GM13977 (cell line): ENCODE measurements around the gene RPS6KB2.
"Not testable (repeated sequence)": the region's sequence is repeated elsewhere in the genome, so short reads cannot be mapped to it uniquely, and the experiment has no call there.

Experiments used
- DNase-seq: peaks from one replicate; pipeline ENCODE4 v3.0.0; 2012; ENCODE audit warnings: low spot score
- in situ Hi-C: fragments of 300-500 bp; cut with MboI; formaldehyde crosslinking; loops from one replicate; pipeline ENCODE4 v1.12.0; 2022; ENCODE audit warnings: low sequenced_read_pairs, low pct_unique_long_range_greater_than_20kb, mixed read lengths, inconsistent platforms; ENCODE audit not compliant: unreplicated experiment
- TF ChIP-seq, protein P1 (sequence below): IDR thresholded peaks from 2 replicates; pipeline ENCODE4 v1.5.1; 2012; ENCODE audit warnings: mild to moderate bottlenecking, control low read depth; ENCODE audit not compliant: insufficient read depth; ENCODE audit errors: extremely low read depth, missing control alignments

RPS6KB2 gene

DNA sequence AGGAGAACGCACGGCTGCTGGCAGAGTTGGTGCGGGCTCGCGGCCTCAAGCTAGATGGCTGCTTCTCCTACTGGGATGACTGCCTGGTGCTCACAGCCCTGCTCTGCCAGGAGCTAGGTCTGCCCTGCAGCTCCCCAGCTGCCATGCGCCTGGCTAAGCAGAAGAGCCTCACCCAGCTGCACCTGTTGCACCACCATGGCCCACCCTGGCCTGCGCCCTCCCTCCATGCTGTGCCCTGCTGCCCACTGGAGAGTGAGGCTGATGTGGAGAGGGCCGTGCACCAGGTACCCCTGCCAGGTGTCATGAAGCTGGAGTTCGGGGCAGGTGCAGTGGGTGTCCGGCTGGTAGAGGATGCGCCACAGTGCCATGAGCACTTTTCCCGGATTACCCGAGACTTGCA is 4.8 kb upstream of the RPS6KB2 start:
- in situ Hi-C loops: no loop called here
- no peak for DNase-seq
- TF ChIP-seq, protein P1, sequence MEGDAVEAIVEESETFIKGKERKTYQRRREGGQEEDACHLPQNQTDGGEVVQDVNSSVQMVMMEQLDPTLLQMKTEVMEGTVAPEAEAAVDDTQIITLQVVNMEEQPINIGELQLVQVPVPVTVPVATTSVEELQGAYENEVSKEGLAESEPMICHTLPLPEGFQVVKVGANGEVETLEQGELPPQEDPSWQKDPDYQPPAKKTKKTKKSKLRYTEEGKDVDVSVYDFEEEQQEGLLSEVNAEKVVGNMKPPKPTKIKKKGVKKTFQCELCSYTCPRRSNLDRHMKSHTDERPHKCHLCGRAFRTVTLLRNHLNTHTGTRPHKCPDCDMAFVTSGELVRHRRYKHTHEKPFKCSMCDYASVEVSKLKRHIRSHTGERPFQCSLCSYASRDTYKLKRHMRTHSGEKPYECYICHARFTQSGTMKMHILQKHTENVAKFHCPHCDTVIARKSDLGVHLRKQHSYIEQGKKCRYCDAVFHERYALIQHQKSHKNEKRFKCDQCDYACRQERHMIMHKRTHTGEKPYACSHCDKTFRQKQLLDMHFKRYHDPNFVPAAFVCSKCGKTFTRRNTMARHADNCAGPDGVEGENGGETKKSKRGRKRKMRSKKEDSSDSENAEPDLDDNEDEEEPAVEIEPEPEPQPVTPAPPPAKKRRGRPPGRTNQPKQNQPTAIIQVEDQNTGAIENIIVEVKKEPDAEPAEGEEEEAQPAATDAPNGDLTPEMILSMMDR: no peak

DNA sequence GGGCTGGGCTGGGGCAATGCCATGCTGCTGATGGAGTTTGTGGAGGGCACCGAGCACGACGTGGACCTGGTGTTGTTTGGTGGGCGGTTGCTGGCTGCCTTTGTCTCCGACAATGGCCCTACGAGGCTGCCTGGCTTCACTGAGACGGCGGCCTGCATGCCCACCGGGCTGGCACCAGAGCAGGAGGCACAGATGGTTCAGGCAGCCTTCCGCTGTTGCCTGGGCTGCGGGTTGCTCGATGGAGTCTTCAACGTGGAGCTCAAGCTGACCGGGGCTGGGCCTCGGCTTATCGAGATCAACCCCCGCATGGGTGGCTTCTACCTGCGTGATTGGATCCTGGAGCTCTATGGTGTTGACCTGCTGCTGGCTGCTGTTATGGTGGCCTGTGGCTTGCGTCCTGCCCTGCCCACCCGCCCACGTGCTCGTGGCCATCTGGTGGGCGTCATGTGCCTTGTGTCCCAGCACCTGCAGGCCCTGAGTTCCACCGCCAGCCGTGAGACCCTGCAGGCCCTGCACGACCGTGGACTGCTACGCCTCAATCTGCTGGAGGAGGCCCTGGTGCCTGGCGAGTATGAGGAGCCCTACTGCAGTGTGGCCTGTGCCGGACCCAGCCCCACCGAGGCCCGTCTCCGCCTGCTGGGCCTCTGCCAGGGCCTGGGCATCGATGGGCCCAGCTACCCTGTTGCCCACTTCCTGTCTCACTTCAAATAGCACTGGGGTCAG is 4.2 kb upstream of the RPS6KB2 start:
- TF ChIP-seq, protein P1: no peak
- in situ Hi-C loops: no loop called here
- DNase-seq: no peak

DNA sequence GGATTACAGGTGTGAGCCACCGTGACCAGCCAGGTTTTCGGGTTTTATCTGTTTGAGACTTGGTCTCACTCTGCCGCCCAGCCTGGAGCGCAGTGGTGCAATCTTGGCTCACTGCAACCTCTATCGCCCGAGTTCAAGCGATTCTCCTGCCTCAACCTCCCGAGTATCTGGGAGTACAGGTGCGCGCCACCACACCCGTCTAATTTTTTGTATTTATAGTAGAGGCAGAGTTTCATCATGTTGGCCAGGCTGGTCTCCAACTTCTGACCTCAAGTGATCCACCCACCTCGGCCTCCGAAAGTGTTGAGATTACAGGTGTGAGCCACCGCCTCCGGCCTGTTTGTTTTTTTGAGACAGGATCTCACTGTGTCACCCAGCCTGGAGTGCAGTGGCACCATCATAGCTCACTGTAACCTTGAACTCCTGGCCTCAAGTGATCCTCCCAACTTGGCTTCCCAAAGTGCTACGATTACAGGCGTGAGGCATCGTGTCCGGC is 882 bp upstream of the RPS6KB2 start:
- DNase-seq, in situ Hi-C loops: not testable (repeated sequence)

DNA sequence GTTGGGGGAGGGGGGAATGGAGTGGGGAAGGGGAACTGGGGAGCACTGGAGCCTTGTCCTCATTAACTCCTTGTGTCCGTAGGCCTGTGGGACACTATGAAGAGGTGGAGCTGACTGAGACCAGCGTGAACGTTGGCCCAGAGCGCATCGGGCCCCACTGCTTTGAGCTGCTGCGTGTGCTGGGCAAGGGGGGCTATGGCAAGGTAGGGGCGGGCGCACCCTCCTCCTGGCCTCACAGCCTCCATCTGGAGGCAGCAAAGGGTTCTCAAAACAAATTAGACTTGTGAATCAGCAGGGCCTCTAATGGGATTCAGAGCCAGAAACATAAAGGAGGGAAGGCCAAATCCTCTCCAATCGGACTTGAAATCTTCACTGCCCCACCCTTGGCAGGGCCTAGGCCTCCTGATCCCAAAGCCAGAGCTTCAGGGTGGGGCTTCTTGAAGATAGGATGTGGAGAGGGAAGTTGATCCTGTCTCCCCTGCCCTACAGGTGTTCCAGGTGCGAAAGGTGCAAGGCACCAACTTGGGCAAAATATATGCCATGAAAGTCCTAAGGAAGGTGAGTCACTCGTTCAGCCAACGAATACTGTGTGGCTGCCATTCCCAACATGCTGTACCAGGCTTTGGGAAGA is 859 bp downstream of the RPS6KB2 start:
- TF ChIP-seq, protein P1: no peak
- in situ Hi-C loops: no loop called here
- DNase-seq: no peak

DNA sequence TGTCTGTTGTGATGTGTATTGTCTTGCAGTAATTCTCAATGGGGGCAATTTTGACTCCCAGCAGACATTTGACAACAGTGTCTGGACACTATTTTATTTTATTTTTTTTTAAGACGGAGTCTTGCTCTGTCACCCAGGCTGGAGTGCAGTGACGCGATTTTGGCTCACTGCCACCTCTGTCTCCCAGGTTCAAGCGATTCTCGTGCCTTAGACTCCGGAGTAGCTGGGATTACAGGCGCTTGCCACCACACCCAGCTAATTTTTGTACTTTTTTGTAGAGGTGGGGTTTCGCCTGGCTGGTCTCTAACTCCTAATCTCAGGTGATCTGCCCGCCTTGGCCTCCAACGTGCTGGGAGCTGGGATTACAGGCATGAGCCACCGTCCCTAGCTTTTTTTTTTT is 1.4 kb downstream of the RPS6KB2 start:
- TF ChIP-seq, protein P1: no peak
- DNase-seq: no peak
- in situ Hi-C loops: no loop called here

DNA sequence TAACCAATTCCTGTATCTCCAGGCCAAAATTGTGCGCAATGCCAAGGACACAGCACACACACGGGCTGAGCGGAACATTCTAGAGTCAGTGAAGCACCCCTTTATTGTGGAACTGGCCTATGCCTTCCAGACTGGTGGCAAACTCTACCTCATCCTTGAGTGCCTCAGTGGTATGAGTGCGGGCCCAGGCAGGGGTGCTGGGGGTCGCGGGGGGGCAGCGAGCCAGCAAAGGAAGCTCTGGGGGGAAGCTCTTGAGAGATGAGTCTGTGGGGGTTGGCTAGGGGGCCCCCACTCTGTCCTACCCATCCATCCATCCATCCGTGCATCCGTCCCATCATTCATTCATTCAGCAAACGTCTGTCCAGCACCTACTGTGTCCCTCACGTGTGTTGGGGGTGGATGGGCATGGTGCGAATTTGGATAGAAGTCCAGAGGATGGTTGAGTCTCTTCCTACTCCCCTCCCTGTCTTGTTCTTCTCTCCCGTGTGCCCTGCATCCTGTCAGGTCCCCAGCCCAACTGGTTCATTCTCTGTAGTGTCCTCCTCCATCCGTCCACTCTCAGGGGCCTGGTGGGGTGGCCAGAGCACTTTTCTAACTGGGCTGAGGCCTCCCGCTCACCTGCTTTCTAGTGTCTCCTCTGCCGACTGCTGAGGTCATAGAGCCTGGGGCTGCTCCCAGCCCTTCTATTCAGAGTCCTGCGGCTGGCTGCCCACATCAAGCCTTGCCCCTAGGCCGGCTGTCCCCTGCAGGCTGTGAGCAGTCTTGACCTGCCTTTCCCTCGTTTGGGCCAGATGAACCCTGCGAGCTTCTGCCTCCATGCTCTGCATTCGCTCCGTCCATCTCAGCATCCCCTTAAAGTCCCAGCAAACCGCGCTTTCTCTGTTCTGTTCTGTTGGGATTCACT is 3.3 kb downstream of the RPS6KB2 start:
- TF ChIP-seq, protein P1: no peak
- no peak for DNase-seq
- in situ Hi-C loops: no loop called here
